Measurements from ENCODE around the gene ITPRID1.

Gene ITPRID1

GRCh38 chr7:31492086-31492485, 21.8 kb upstream of the ITPRID1 start:
- no peak for ATAC-seq
- TF ChIP-seq ESRRG (CRISPR knock-in tag; IDR thresholded peaks at IDR 0.05) (no peak), ISL1 (CRISPR knock-in tag; IDR thresholded peaks at IDR 0.05) (no peak), GLIS3 (CRISPR knock-in tag; IDR thresholded peaks at IDR 0.05) (no peak), ZNF70 (CRISPR knock-in tag; IDR thresholded peaks at IDR 0.05) (no peak), ARNTL (CRISPR knock-in tag; IDR thresholded peaks at IDR 0.05; ENCODE audit: borderline replicate concordance, low read depth) (no peak), TCF4 (CRISPR knock-in tag; IDR thresholded peaks at IDR 0.05; ENCODE audit: borderline replicate concordance) (no peak), POU6F1 (CRISPR knock-in tag; IDR thresholded peaks at IDR 0.05; ENCODE audit: borderline replicate concordance, low read depth) (no peak), OSR1 (CRISPR knock-in tag; IDR thresholded peaks at IDR 0.05) (no peak), PPARA (CRISPR knock-in tag; IDR thresholded peaks at IDR 0.05; ENCODE audit: borderline replicate concordance) (no peak), TSHZ2 (CRISPR knock-in tag; IDR thresholded peaks at IDR 0.05) (no peak)

GRCh38 chr7:31493714-31494181, 20.1 kb upstream of the ITPRID1 start:
- no peak for ATAC-seq
- no peak for TF ChIP-seq ZNF565 (CRISPR knock-in tag; conservative IDR thresholded peaks at IDR 0.05; ENCODE audit: low read depth)
- no peak for TF ChIP-seq ZNF70 (CRISPR knock-in tag; IDR thresholded peaks at IDR 0.05)
- no peak for TF ChIP-seq ARNTL (CRISPR knock-in tag; IDR thresholded peaks at IDR 0.05; ENCODE audit: borderline replicate concordance, low read depth)
- TF ChIP-seq TCF4 (CRISPR knock-in tag; IDR thresholded peaks at IDR 0.05; ENCODE audit: borderline replicate concordance): no peak
- TF ChIP-seq ZFP30 (CRISPR knock-in tag; IDR thresholded peaks at IDR 0.05): no peak
- no peak for TF ChIP-seq PPARA (CRISPR knock-in tag; IDR thresholded peaks at IDR 0.05; ENCODE audit: borderline replicate concordance)
- TF ChIP-seq CSDC2 (CRISPR knock-in tag; IDR thresholded peaks at IDR 0.05): no peak
- TF ChIP-seq PATZ1 (CRISPR knock-in tag; IDR thresholded peaks at IDR 0.05; ENCODE audit: borderline replicate concordance): no peak
- no peak for TF ChIP-seq TSHZ2 (CRISPR knock-in tag; IDR thresholded peaks at IDR 0.05)
- no peak for TF ChIP-seq BACH2 (CRISPR knock-in tag; IDR thresholded peaks at IDR 0.05; ENCODE audit: borderline replicate concordance)
- TF ChIP-seq TOX (CRISPR knock-in tag; IDR thresholded peaks at IDR 0.05; ENCODE audit: borderline replicate concordance): no peak
- TF ChIP-seq RARB (CRISPR knock-in tag; IDR thresholded peaks at IDR 0.05): no peak
- TF ChIP-seq ZC3H10 (CRISPR knock-in tag; IDR thresholded peaks at IDR 0.05): no peak
- no peak for TF ChIP-seq CSRNP3 (CRISPR knock-in tag; IDR thresholded peaks at IDR 0.05)
- no peak for TF ChIP-seq CREB5 (CRISPR knock-in tag; IDR thresholded peaks at IDR 0.05; ENCODE audit: low read depth)
- no peak for TF ChIP-seq ESRRG (CRISPR knock-in tag; IDR thresholded peaks at IDR 0.05)
- no peak for TF ChIP-seq POU6F1 (CRISPR knock-in tag; IDR thresholded peaks at IDR 0.05; ENCODE audit: borderline replicate concordance, low read depth)
- TF ChIP-seq GLIS3 (CRISPR knock-in tag; IDR thresholded peaks at IDR 0.05): no peak
- TF ChIP-seq ZFP3 (CRISPR knock-in tag; IDR thresholded peaks at IDR 0.05): no peak
